Kidney tubule cell (primary cell): ENCODE measurements around the gene TYW5.
A peak's percentile ranks its signal among the peaks of the same experiment; 100 is the strongest.

ENCODE experiments used
- DNase-seq: peaks from one replicate; pipeline ENCODE4 v3.0.0-alpha.2; 2018; ENCODE audit warnings: low spot score

TYW5 gene

DNA sequence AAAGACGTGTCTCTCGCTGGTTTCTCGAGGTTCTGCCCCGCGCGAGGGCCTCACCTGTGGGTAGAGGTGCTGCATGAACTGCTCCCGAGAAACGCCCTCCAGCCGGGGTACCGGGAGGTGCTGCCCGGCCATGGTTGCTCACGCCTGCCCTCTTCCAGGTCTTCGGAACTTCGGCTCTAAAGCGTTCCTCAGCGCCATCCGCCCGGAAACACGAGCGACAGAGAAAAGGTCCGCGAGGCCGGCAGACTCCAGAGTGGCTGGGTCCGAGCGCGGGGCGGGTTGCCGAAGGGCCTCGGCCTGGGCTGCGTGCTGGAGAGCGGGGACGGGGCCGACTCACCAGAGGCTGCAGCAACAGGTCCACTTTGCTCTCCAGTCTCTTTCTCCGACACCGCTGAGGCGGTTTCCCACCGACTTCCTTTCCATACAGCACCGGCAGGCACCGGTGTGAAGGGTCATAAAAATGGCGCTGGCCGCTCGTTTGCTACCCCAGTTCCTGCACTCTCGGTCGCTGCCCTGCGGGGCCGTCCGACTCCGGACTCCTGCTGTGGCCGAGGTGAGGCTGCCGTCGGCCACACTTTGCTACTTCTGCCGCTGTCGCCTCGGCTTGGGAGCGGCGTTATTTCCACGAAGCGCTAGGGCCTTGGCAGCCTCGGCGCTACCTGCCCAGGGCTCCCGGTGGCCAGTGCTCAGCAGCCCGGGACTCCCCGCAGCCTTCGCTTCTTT is at the start of gene TYW5, which contains the start of gene MAIP1:
Gene TYW5 (minus strand): TSS at position 153 of the 723 bp plus-strand sequence. CDS start 21 bp downstream, at position 132.
Gene MAIP1 (plus strand): TSS at position 244 of the 723 bp plus-strand sequence. CDS start 217 bp downstream, at position 461.
- DNase-seq, result peak; percentile 90

- peak; percentile 17 for DNase-seq
Observed at GRCh38 chr2:200003444-200003843, 48.2 kb upstream of the TYW5 start.

DNA sequence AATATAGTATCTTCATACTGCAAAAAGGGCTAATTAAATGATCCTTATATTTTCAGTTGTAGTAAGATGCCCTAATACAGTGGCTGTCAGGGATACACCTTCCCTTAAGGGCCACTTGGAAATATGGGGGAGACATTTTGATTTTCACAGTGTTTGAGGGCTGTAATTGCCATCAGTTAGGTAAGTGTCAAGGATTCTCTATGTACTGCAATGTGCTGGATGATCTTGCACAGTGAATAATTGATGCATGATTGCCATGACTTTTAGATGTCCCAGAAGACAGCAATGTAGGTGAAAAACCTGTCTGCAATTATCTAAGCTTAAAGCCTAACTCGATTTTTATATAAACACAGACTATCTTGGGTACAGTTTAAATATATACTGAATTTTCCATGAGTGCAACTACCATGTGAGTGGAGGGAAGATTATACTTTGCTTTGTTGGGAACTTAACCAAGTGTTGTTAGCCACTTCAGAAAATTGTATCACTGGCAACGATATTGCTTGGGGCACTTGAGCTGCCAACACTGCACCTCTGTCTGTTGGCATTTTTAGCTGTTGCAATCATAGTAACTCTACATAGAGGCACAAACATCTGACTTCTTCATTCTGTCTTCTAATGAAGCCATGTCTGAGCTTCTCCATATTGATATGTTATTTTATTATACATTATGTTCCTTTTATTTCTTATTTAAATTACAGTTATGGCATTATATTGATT is 45.3 kb upstream of the TYW5 start:
- DNase-seq, result no peak

DNA sequence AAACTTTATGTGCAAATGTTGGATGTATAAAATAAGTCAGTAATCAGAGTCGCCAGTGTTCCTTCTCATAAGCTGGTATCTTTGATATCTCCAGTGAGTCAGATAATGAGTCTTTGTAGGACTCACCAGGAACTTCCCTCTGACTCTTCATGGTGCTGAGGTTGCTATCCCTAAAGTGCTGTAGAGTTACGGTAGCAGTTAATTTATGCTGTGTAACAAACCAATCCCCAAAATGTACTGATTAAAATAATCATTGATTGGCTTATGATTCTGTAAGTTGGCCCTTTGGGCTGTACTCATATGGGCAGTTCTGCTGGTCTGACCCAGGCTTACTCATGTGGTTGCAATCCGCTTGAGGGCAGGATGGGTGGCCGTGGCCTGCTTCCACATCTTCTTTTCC is 43.9 kb upstream of the TYW5 start:
- DNase-seq, result no peak

GRCh38 chr2:199997296-199997695 is 42.0 kb upstream of the TYW5 start:
- DNase-seq, result no peak

GRCh38 chr2:199994896-199995295 is 39.6 kb upstream of the TYW5 start:
- DNase-seq, result no peak

GRCh38 chr2:199994371-199994770 is 39.1 kb upstream of the TYW5 start:
- DNase-seq, result peak; percentile 4

GRCh38 chr2:199992296-199992695 is 37.0 kb upstream of the TYW5 start:
- no peak for DNase-seq

GRCh38 chr2:199991691-199992090 is 36.4 kb upstream of the TYW5 start:
- DNase-seq, result no peak

DNA sequence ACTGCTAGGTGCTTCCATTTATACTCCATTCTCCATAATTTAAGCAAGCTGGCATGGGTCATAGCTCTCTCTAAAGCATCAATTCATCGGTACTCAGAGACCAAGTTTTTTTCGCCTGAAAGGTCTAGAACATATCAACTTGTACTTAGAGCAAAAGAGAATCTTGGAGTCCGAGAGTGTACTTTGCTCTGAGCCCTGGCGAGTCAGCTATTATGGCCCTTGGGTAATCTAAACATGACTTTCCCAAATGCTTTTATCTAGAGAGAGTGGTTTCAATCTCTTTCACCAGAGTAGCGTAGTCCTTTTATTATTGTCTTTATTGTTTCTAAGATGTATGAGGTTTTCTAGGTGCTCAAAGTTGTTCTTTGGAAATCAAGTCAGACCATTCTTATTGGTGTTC is 34.5 kb upstream of the TYW5 start:
- no peak for DNase-seq

GRCh38 chr2:199988151-199988550 is 32.9 kb upstream of the TYW5 start:
- DNase-seq, result no peak

DNA sequence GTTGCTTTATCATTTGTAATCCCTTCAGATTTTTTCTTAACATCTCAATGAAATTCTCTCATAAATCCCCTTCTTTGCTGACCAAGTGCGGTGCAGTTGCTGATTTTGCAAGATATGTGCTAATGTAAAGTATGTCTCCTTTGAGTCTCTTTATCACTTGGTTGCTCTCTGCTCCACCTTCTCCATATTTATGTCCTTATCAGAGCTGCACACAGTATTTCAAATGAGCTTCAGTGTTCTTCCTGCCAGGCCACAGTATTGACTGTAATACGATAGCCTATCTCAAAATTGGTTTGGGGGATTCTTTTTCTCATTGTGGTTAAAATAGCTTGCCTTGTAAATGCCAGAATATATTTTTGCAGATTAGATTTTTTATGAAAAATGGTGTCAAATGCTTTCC is 32.3 kb upstream of the TYW5 start:
- no peak for DNase-seq

DNA sequence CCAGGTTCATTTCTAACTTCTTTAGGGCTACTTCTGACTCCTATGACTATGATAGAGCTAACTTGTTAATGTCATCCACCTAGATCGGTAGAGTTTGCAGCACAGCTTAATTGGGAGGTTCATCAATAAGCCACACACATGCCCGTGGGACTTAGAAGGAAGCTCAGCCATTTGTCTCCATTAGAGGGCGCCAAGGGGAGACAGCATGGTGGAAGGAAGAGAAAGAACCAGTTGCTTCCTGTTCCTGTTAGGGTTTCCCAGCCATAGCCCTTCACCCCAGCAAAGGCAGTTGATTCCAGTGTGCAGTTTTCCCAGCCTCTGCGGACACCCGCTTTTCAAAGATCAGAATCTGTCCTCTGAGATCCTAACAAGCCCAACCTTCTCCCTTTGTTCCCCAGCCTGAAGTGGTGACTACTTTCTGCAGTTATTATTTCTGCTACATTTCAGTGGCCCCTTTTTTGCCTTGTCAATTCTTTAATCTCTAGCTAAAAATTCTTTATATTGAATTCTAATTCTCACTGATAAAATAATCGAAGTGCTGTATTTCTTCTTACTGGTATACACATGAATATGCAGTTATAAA is 30.4 kb upstream of the TYW5 start:
- DNase-seq, result peak; percentile 82

GRCh38 chr2:199984755-199985154 is 29.5 kb upstream of the TYW5 start:
- DNase-seq, result no peak

GRCh38 chr2:199984159-199984558 is 28.9 kb upstream of the TYW5 start:
- no peak for DNase-seq

- no peak for DNase-seq
Observed at GRCh38 chr2:199983534-199983933, 28.2 kb upstream of the TYW5 start.

- DNase-seq, result peak; percentile 22
Observed at GRCh38 chr2:199982126-199982843, 27.0 kb upstream of the TYW5 start.

DNA sequence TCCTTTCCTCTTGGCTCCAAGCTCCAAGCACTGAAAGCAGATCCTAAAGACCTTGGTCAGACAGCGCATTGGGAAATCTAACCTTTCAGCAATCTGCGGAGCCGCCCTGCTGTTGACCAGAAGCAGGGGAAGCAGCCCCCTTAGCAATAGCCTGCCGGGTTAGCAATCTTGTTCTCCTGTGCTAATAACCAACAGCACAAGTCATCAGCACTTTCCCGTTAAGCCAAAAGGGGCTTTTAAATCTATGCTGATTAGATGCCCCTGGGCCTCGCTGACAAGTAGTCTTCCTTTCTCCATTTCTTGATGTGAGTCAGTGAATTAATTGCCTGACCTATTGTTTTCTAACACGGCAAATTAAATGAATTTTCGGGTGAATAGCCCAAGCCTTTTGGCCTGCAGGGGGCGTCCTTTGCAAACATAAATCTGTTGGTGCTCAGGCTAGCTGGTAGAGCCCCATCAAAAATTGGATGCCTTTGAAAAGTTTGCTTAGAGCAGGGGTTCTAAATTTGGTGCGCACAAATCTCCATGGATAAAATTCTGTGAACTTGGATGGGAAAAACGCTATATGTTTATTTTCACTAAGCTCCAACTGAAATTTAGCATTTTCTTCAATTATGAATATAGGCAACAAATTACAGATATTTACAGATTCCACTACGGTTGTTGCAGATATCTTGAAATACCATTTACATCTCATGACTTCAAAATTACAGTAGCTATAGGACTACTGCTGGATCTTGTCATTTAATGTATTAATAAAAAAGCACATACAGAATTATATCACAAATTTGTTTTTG is 24.7 kb upstream of the TYW5 start:
- peak; percentile 82 for DNase-seq

DNA sequence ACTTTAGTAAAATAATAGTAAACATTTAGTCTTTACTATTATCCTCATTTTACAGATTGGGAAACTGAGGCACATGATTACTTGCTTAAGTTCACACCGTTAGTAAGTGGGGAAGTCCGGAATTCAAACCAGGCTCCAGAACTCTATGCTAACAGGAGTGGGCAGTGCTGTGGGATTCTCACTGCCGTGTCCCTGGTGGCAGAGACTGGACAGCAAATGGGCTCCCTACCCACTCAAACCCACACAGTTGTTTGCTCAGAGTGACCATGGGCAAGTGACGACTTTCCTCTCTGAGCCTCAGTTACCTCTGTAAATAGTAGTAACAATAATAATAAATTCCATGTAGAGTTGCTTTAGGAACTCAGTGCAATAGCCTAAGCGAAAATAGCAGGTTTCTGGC is 24.1 kb upstream of the TYW5 start:
- no peak for DNase-seq

- peak; percentile 92 for DNase-seq
Observed at GRCh38 chr2:199977984-199978415, 22.7 kb upstream of the TYW5 start.

DNA sequence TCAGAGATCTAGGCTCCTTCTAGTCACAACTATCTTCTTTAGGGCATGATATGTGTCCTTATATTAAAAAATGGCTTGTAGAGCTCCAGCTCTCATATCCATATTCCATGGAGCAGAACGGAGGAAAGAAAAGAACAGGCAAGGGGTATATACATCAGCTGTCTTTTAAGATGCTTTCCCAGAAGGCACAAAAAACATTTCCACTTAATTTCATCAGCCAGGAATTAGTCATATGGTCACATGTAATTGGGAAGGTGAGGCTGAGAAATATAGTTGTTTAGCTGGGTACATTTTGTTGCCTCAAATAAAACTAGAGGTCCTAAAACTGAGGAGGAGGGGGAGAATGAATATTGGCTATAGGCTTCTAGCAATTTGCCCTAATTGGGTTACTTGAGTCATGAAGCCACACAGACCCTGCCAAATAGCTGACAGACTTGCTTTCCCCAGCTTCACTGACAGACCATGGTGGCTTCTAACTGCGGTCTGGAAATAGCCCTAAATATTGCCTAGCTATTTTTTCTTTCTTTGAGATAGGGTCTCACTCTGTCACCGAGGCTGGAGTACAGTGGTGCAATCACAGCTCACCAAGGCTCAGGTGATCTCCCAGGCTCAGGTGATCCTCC is 20.1 kb upstream of the TYW5 start:
- DNase-seq, result no peak
